ENCODE data around the gene SMPD4. TPM values are rescaled to one million over a fixed set of nuclear protein-coding genes. Genes with fewer than 3 reads are reported as not detected.
"Not testable (repeated sequence)": the region's sequence is repeated elsewhere in the genome, so short reads cannot be mapped to it uniquely, and the experiment has no call there.

Gene SMPD4
- total and polyA plus RNA-seq, 2 donors (not counting 1 experiment from before 2014, with no cell fraction given) = 63.8 to 80.6 TPM

GRCh38 chr2:130183512-130184373 is 2.3 kb upstream of the SMPD4 start:
- CTCF ChIA-PET = no interaction called here
- Histone ChIP-seq H3K9ac (ENCODE audit: low read length) (no peak overlapping the region), H4K20me1 (ENCODE audit: control insufficient read depth, insufficient read depth, low read length, poor library complexity, severe bottlenecking) (peaks cover 2% of the 10 kb centered on the region), H3K4me1 (ENCODE audit: control insufficient read depth in 2 of 2, insufficient read depth in 2 of 2, low read length in 2 of 2) (peaks cover 14 to 21% of the 10 kb centered on the region in 2 donors), H3K4me3 (ENCODE audit: control extremely low read depth in 1 of 5, extremely low read depth in 1 of 5, insufficient read depth in 1 of 5, low read depth in 2 of 5, low read length in 4 of 5) (no peak overlapping the region), H2AFZ (ENCODE audit: insufficient read depth, low read depth, low read length, poor library complexity, severe bottlenecking) (peak overlapping the region; percentile 18), H3K36me3 (replicated peaks in 1 of 2; ENCODE audit: control extremely low read depth in 1 of 2, control insufficient read depth in 1 of 2, extremely low read depth in 1 of 2, insufficient read depth in 2 of 2, low read length in 1 of 2) (no peaks in the 10 kb centered on the region), H3K9me3 (ENCODE audit: control extremely low read depth in 1 of 3, control insufficient read depth in 2 of 3, insufficient read depth in 1 of 3, low read length in 2 of 3) (no peaks in the 10 kb centered on the region), H3K4me2 (replicated peaks; ENCODE audit: low read depth, low read length, poor library complexity, severe bottlenecking) (peak overlapping the region; percentile 86), H3K27ac (ENCODE audit: low read length in 2 of 2) (no peak overlapping the region), H3K27me3 (replicated peaks in 1 of 4; ENCODE audit: control extremely low read depth in 1 of 4, control insufficient read depth in 3 of 4, insufficient read depth in 4 of 4, low read length in 3 of 4) (no peaks in the 10 kb centered on the region), H3K79me2 (ENCODE audit: control insufficient read depth, insufficient read depth, low read length) (peaks cover 46% of the 10 kb centered on the region)
- Mint-ChIP-seq H3K27ac (peak overlapping the region; percentile 50), H3K4me1 (peaks cover 20% of the 10 kb centered on the region), H3K9me3 (ENCODE audit: insufficient read depth) (no peaks in the 10 kb centered on the region), H3K27me3 (no peaks in the 10 kb centered on the region), H3K4me3 (peak overlapping the region; percentile 77)
- ATAC-seq (ENCODE audit: low read depth) (no peak), DNase-seq (no peak)
- TF ChIP-seq CTCF (IDR thresholded peaks at IDR 0.05) = no peak
- no peak for TF ChIP-seq EZH2 (IDR thresholded peaks at IDR 0.05; ENCODE audit: borderline replicate concordance, insufficient read depth, low read depth, low read length, poor library complexity, severe bottlenecking)
- POLR2A ChIA-PET = no interaction called here
- intact Hi-C loops (cut with micrococcal nuclease) = loop anchor here (2.0 to 10.0 kb wide), 2 partner anchors 149 to 1869 kb away; partner anchors contain the start of gene HS6ST1
- WGBS (ENCODE audit: insufficient coverage) = 95% methylated on average over 20 of the region's 26 CpGs

- DNase-seq; H3K27me3 Mint-ChIP-seq; H3K27me3 ChIP-seq (replicated peaks in 1 of 4; ENCODE audit: control extremely low read depth in 1 of 4, control insufficient read depth in 3 of 4, insufficient read depth in 4 of 4, low read length in 3 of 4); ATAC-seq (ENCODE audit: low read depth); H3K9me3 Mint-ChIP-seq (ENCODE audit: insufficient read depth); H3K36me3 ChIP-seq (replicated peaks in 1 of 2; ENCODE audit: control extremely low read depth in 1 of 2, control insufficient read depth in 1 of 2, extremely low read depth in 1 of 2, insufficient read depth in 2 of 2, low read length in 1 of 2); H3K9me3 ChIP-seq (ENCODE audit: control extremely low read depth in 1 of 3, control insufficient read depth in 2 of 3, insufficient read depth in 1 of 3, low read length in 2 of 3); H4K20me1 ChIP-seq (ENCODE audit: control insufficient read depth, insufficient read depth, low read length, poor library complexity, severe bottlenecking); H3K27ac ChIP-seq (ENCODE audit: low read length in 2 of 2): not testable (repeated sequence)
- WGBS (ENCODE audit: insufficient coverage) = 39% methylated on average over 16 of the region's 23 CpGs
- peak overlapping the region; percentile 32 for H3K9ac ChIP-seq (ENCODE audit: low read length)
- Mint-ChIP-seq H3K4me3 (peak overlapping the region; percentile 77), H3K27ac (peak overlapping the region; percentile 59), H3K4me1 (peaks cover 23% of the 10 kb centered on the region)
- peaks cover 54% of the 10 kb centered on the region for H3K79me2 ChIP-seq (ENCODE audit: control insufficient read depth, insufficient read depth, low read length)
- peak overlapping the region; percentile 86 for H3K4me2 ChIP-seq (replicated peaks; ENCODE audit: low read depth, low read length, poor library complexity, severe bottlenecking)
- ChIA-PET POLR2A (interaction anchor here (2.7 kb wide), 1 partner anchor 159 kb away, joined by 32 read pairs; the partner anchor contains the start of gene IMP4), CTCF (interaction anchor here (3.6 kb wide), 1 partner anchor 152 kb away, joined by 18 read pairs; no protein-coding TSS in a partner anchor)
- peak overlapping the region; percentile 18 for H2AFZ ChIP-seq (ENCODE audit: insufficient read depth, low read depth, low read length, poor library complexity, severe bottlenecking)
- intact Hi-C loops (cut with micrococcal nuclease) = loop anchor here (2.0 to 10.0 kb wide), 2 partner anchors 150 to 1868 kb away; partner anchors contain the start of gene HS6ST1
- H3K4me1 ChIP-seq (ENCODE audit: control insufficient read depth in 2 of 2, insufficient read depth in 2 of 2, low read length in 2 of 2) = peaks cover 14 to 21% of the 10 kb centered on the region in 2 donors
- peak overlapping the region in 3 of 5 experiments; percentile 15 to 90 (median 80) for H3K4me3 ChIP-seq (ENCODE audit: control extremely low read depth in 1 of 5, extremely low read depth in 1 of 5, insufficient read depth in 1 of 5, low read depth in 2 of 5, low read length in 4 of 5)
These were observed 1.6 kb upstream of the SMPD4 start for GRCh38 chr2:130182826-130183511.
